Activated T-helper 1 cell treated with anti-CD3 and anti-CD28 coated beads, Interleukin-2, amount 50 U/mL, for 16 hours (primary cell): ENCODE results near the gene PDIA2.
"Not testable (repeated sequence)": the region's sequence is repeated elsewhere in the genome, so short reads cannot be mapped to it uniquely, and the experiment has no call there.

ENCODE experiments used
- DNase-seq, 2 donors: peaks; one replicate each; pipeline ENCODE4 v3.0.0-alpha.2; 2020; ENCODE audit warnings: low read depth in 1 of 2, low spot score in 1 of 2

The PDIA2 gene, protein sequence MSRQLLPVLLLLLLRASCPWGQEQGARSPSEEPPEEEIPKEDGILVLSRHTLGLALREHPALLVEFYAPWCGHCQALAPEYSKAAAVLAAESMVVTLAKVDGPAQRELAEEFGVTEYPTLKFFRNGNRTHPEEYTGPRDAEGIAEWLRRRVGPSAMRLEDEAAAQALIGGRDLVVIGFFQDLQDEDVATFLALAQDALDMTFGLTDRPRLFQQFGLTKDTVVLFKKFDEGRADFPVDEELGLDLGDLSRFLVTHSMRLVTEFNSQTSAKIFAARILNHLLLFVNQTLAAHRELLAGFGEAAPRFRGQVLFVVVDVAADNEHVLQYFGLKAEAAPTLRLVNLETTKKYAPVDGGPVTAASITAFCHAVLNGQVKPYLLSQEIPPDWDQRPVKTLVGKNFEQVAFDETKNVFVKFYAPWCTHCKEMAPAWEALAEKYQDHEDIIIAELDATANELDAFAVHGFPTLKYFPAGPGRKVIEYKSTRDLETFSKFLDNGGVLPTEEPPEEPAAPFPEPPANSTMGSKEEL

GRCh38 chr16:283033-283805, at the start of gene PDIA2:
Gene PDIA2, plus strand, starts transcription at chr16:283164. Its CDS starts 6 bp downstream, at chr16:283170.
- no peak for DNase-seq

DNA sequence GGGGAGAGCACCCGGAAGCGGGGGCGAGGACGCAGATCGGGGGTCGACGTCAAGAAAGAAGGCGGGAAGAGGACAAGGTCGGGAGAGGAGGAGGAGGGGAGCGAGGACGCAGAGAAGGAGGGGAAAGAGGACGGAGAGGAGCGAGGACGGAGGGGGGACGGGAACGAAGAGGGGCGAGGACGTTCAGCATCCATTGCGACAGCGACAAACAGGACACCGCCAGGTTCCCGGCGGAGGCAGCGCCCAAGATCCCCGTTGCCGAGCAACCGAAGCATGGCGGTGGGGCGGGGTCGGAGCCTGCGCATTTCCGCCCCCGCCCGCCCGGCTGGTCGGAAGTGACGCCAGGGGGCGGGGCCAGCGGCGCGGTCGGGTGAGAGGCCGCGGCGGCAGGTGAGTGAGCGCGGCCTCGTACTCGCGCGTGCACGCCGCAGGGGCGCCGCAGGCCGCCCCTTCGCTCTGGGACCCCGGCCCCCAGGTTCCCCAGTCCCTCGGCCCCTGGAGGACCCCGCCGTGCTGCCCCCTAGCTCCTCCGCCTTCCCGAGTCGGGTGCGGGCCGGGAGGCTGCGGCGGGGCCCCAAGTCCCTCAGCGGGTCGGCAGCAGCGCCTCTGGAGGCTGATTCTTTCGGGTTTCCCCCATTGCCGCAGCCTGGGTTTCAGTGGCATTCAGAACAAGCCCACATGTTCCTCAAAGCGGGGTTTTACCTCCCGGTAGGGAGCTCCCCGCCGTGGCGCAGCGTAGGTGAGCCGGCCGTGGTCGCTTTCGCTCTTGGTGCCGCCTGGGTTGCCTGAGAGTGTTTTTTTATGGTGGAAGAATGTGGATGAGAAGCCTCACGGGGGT, 48.3 kb upstream of the PDIA2 start, which contains the start of gene FAM234A:
Gene FAM234A (plus strand): TSS at position 354 of the 838 bp plus-strand sequence. CDS start 19,593 bp downstream, outside the sequence.
- DNase-seq: peak; percentile 86 to 93

DNA sequence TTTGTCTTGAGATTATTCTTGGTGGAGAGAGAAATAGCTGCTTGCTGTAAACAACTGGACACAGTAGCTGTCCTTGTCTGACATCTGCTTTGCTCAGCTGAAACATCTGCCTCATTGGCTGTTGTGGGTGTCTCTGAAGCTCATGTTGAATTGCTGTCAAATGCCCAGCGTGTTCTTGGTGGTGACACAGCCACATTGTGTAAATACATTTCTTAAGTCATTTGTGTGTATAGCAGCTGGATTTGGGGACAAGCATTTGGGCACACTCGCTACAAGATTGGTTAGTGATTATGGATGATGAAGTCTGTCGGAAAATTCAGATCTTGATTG, 43.1 kb upstream of the PDIA2 start:
- DNase-seq: no peak

- DNase-seq: no peak
Observed at GRCh38 chr16:240559-240958, 42.4 kb upstream of the PDIA2 start.

DNA sequence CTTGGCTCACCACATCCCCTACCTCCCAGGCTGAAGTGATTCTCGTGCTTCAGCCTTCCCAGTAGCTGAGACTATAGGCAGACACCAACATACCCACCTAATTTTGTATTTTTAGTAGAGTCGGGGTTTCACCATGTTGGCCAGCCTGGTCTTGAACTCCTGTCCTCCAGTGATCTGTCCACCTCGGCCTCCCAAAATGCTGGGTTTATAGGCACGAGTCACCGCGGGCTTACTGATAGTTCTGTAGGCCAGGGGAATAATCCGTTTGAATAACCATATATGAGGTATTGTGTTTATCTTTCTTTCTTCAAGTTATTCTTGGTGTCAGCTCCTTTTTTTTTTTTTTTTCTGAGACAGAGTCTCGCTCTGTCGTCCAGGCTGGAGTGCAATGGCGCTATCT, 40.7 kb upstream of the PDIA2 start:
- no peak for DNase-seq

GRCh38 chr16:243348-243747, 39.6 kb upstream of the PDIA2 start:
- no peak for DNase-seq

DNA sequence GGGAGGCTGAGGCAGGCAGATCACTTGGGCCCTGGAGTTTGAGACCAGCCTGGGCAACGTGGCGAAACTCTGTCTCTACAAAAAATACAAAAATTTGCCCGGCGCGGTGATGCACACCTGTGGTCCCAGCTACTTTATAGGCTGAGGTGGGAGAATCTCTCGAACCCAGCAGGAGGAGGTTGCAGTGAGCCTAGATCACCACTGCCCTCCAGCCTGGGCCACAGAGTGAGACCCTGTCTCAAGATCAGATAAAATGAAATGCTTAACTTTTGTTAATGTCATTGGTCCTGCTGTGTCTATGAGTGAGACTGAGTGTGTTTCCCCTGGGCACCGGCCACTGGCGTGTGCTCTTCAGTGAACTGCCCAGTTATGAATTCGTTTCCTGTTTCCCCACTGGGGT, 37.9 kb upstream of the PDIA2 start:
- DNase-seq: no peak

- no peak for DNase-seq
Observed at GRCh38 chr16:247027-247426, 35.9 kb upstream of the PDIA2 start.

GRCh38 chr16:249431-249830, 33.5 kb upstream of the PDIA2 start:
- DNase-seq: no peak

DNA sequence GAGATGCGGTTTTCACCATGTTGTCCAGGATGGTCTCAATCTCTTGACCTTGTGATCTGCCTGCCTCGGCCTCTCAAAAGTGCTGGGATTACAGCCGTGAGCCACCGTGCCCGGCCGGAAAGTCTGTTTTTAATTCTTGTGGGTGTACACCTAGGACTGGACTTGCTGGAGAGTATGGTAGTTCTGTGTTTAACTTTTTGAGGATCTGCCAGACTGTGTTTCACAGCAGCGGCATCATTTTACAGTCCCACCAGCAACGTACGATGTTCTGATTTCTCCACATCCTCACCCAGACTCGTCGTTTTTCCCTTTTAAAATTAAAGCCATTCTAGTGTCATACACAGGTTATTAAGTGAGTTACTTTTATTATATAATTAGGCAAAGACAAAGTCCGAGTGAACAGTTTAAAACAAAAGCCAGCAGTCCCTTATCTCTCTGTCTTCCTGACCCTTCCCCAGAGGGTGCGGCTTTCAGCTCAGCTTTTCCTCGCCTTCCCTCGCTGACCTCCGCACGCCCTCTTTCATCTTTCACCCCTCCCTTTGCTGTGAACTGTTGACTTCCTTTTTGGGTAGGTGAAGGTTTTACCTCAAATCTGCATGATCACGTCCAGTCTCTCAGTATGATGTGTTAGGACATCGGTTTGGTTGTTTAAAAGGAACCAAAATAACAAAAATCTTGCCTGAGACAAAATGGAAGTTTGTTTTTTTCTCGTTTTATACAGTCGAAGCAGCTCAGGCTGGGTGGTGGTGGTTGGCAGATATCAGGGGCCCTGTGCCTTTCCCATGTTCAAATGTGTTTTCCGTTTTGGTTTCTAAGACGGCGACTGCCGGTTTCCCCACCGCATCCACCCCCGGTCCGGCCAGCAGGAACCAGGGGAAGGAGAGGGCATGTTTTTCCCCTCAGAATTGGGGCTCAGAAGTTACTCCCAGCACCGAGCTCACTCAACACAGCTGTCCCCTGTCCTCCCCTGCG, 30.3 kb upstream of the PDIA2 start:
- no peak for DNase-seq

DNA sequence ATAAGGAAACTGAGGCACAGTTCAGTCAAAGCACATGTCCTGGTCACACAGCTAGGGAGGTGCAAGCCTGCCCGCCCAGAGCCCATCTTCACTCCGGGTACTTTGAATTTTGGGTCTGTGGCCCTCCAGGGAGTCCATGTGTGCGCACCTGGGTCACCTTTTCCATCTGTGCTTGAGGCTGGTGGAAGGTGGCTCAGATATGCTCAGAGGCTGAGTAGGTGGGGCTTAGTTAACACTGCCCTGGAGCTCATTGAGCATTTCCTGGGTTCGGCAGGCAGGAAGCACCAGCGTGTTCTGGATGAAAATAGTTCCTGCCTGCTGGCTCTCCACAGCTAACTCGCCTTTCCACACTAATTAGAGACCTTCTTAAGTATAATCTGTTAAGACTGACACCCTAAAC, 29.1 kb upstream of the PDIA2 start:
- DNase-seq: no peak

GRCh38 chr16:254461-254860, 28.5 kb upstream of the PDIA2 start:
- DNase-seq: no peak

DNA sequence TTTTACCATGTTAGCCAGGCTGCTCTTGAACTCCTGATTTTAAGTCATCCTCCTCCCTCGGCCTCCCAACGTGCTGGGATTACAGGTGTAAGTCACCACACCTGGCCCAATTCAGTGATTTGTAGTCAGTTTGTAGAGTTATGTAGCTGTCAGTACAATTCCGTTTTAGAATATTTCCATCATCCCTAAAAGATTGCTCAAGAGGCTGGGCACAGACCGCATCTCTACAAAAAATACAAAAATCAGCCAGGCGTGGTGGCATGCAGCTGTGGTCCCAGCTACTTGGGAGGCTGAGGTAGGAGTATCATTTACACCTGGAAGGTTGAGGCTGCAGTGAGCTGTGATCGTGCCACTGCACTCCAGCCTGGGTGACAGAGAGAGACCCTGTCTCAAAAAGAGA, 27.8 kb upstream of the PDIA2 start:
- no peak for DNase-seq

- not testable (repeated sequence) for DNase-seq
Observed at GRCh38 chr16:258091-258490, 24.9 kb upstream of the PDIA2 start.

DNA sequence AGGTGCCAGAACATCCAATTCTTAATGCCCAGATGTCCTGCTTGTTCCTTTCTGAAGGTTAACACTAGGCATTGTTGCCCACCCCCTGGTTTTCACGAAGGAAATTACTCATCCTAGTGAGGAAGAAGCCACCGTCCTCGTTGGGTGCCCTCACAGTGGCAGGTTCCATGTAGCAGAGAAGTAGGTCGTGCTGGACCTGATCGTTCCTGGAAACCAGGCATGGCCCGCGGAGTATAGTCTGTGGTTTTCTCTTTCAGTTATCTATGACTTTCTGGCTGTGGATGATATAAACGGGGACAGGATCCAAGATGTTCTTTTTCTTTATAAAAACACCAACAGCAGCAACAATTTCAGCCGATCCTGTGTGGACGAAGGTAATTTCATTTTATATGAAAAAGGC, 23.7 kb upstream of the PDIA2 start:
- DNase-seq: no peak

DNA sequence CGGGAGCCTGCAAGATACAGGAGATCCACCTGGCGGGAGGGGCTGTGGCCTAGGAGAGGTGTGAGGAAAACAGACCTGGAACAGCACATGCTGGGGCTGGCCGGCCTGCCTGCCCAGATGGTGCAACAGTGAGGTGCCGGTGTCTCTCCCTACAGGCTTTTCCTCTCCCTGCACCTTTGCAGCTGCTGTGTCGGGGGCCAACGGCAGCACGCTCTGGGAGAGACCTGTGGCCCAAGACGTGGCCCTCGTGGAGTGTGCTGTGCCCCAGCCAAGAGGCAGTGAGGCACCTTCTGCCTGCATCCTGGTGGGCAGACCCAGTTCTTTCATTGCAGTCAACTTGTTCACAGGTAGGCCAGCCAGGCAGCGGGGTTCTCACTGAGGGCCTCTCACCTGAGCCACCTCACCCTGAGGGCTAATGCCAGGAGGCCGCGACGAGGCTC, 23.1 kb upstream of the PDIA2 start:
- no peak for DNase-seq

DNA sequence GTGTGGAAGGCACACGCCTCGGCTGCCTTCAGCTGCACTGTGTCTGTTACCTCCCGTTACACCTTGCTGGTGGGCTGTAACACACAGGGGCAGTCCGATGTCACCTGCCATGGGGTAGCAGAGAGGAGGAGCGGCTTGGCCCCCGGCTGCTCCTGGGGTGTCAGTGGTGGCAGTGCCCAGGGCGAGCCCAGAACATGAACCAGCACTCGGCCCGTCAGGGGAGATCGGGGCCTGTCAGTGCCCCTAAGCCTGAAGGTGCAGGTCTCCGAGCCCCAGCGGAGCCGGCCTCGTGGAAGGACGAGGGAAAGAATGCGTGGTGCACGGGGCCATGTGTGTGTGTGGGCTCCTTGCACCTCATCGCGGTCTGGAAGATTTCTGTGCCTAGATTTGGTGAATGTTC, 22.6 kb upstream of the PDIA2 start:
- DNase-seq: no peak

DNA sequence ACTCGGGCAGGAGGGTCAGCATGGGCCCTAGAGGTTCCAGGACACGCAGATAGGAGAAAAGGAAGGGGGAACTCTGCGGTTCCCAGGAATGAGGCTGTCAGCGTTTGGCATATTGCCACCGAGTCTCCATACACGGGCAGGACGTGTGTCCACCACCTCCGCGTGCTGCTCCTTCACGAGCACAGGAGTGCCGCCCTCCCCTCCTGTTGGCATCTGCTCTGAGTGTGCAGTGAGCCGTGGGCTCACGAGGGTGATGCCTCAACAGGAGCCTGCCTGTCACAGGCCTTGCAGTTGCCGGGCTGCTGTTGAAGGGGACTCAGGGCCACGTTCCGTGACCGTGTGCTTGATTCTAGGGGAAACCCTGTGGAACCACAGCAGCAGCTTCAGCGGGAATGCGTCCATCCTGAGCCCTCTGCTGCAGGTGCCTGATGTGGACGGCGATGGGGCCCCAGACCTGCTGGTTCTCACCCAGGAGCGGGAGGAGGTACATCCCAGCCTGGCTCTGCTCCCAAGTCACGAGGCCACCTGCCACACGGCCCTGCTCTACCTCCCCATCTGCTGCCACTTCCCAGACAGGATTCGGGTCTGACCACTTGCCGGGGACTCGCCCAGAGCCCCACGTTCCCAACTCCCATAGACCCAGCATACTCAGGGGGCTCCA, 21.8 kb upstream of the PDIA2 start:
- no peak for DNase-seq

DNA sequence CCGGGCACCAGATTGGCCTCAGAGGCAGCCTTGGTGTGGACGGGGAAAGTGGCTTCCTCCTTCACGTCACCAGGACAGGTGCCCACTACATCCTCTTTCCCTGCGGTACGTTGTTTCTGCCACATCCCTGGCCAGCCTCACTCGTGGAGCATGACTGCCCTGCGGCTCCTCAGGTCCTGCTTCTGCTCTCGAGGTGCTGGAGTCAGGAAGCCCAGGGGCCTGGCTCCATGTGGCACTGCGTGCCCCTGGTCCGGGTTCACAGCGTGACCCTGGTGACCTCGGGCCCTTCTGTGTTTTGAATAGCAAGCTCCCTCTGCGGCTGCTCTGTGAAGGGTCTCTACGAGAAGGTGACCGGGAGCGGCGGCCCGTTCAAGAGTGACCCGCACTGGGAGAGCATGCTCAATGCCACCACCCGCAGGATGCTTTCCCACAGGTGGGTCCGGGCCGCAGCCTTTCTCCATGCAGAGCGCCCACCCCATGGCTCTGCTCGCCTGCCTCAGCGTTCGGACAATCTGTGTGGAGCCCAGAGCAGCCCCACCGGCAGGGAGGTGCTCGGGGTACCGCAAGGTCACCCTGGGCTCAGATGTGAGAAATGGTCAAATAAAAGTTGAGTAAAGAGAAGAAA, 20.7 kb upstream of the PDIA2 start:
- no peak for DNase-seq
